HG02981 (cell line): ENCODE data around the gene METTL2B.
"Not testable (repeated sequence)": the region's sequence is repeated elsewhere in the genome, so short reads cannot be mapped to it uniquely, and the experiment has no call there.

Experiments
- ATAC-seq: cut with Tn5 transposase; IDR thresholded peaks from one replicate; pipeline ENCODE4 v1.9.1; 2021; ENCODE audit warnings: mild to moderate bottlenecking, moderate library complexity; ENCODE audit not compliant: unreplicated experiment

The METTL2B gene

DNA sequence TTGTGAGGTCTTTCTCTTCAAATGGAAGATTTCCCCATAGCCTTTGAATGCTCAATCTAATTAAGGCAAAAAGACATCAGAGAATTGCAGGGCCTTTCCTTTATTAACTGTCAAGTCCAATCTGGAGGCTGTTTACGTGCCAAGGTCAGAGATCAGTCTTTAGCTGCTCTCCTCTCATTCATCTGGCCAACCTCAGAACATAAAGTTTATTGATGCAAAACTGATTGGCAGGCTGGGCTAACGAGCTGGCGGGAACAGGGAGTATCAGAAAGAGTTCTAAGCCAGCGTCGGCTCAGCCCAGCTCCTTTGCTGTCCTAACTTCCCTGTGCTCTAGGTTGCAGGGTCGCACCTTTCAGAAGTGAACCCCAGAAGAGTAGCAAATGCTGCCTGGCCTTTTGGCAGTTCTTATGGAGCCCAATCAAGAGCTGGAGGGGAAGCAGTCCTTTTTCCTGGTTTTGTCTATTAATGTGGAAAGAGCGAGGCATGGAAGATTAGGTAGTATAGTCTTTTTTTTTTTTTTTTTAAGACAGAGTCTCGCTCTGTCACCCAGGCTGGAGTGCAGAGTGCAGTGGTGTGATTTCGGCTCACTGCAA, 47.5 kb downstream of the METTL2B start:
- ATAC-seq, result not testable (repeated sequence)

DNA sequence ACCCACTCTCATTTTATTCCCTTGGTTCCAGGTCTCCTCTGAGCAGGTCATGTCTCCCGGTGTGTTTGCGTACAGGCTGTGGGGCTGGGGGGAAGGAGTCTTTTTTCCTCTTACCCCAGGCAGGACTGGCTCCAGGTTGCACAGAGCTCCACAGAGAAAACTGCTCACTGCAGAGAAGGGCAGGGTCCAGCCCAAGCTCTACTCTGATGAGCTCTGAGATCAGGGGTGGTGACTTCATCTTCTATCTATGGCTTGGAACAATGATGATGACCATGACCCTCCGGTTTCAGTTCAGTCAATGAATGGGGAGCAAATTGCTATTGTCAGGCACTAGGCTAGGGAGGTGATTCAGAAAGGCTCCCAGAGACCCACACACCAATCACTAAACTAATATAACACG, 49.0 kb downstream of the METTL2B start:
- ATAC-seq, result not testable (repeated sequence)

DNA sequence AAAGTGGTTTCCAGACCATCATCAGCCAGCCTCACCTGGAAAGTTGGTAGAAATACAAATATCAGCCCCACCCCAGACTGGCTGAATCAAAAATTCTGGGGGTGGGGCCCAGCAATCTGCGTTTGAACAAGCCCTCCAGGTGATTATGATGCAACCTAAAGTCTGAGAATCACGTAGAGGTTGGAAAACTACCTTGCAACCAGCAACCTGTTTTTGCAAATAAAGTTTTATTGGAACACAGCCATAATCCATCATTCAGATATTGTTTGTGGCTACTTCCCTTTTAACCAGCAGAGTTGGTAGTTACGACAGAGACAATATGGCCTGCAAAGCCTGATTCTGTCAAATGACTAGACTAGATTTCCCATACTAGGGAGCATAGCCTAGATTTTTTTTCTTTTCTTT, 49.5 kb downstream of the METTL2B start:
- not testable (repeated sequence) for ATAC-seq

DNA sequence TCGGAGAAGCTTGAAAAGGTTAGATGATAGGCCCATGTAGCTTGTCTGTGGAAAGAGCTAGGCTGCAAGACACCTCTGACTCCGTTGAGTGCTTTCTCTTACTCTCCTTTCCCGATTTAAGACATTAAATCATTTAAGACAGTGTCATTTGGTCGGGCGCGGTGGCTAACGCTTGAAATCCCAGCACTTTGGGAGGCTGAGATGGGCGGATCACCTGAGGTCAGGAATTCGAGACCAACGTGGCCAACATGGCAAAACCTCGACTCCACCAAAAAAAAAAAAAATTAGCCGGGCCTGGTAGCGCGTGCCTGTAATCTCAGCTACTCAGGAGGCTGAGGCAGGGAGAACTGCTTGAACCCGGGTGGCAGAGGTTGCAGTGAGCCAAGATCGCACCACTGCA, 52.6 kb downstream of the METTL2B start:
- ATAC-seq, result not testable (repeated sequence)

DNA sequence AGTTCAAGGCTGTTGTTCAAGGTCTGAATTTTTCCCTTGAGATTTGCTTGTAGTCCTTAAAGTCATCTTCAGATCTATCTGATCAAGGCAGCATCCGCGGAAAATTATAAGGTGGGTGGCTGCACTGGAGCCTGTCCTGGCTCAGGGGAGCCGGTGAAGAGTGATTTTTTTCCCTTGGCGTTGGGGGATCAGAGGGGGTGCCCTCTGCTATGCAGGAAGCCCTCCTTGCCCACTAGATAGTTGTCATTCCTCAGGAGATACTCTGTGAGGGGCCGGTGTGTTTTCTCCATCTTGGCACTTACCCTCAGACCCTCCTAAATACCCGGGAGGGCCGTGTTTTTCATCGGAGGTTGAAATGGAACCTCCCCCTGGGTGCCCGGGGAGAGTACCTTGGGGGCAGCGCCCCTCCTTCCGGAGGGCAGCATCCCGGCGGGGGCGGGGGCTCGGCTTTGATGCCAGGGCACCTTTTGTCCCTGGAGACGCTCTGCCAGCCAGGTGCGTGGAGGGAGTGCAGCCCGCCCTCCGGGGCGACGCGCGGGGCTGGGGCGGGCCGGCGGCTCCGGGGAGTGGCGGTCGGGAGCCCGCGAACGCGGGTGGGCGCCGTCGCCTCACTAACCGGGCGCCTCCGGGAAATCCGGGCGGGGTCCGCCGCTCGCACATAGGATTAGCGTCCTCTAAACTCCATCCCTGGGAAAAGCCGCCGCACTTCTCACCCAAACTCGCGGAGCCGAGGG, 53.7 kb downstream of the METTL2B start:
- ATAC-seq, result peak; percentile 14

DNA sequence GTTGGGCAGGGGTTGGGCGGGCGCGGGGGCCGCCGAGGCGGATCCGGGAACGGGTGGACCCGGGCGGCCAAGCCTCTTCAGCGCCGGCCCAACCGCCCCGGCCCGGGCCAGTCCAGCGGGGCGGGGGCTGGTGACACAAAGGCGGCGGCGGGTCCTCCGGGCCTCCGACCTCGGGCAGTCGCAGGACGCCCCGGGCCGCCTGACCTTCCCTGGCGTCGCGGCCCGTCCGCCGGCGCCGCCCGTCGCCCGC, 54.2 kb downstream of the METTL2B start:
- no peak for ATAC-seq

DNA sequence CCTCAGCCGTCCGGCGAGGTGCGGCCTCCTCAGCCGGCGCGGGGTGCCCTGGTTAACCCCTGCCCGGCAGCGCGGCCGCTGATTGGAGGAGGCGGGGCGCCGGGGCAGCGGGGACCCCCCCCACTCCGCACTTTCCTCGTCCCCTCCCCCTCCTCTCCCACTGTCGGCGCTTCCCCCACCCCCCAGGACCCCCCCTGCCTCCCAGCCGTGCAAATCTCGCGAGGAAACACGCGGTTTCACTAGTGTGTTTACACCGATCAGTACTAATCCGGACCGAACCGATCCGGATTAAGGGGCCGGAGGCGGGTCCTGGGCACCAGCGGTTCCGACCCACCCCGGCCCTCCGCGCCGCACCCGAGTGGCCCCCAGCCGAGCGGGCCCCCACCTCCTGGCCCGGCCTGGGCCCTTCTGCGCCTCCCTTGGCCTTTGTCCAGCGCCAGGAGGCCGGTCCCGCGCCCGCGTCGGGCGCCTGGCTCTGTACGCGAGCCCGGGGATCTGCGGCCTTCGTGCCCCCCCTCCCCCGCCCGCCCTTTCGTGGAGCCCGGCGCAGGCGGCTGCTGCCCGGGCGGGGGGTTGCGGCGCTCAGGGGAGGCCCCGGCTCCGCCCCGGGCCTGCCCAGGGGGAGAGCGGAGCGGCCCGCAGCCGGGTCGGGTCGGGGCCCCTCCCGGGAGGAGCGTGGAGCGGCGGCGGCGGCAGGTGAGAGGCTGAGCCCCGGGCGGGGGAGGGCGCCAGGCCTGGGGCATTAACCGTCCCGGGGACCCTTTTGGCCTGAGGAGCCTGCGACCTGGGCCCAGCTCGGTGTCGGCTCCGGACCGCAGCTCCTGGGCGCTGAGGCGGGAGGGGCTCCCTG, 54.8 kb downstream of the METTL2B start:
- ATAC-seq, result peak; percentile 59

DNA sequence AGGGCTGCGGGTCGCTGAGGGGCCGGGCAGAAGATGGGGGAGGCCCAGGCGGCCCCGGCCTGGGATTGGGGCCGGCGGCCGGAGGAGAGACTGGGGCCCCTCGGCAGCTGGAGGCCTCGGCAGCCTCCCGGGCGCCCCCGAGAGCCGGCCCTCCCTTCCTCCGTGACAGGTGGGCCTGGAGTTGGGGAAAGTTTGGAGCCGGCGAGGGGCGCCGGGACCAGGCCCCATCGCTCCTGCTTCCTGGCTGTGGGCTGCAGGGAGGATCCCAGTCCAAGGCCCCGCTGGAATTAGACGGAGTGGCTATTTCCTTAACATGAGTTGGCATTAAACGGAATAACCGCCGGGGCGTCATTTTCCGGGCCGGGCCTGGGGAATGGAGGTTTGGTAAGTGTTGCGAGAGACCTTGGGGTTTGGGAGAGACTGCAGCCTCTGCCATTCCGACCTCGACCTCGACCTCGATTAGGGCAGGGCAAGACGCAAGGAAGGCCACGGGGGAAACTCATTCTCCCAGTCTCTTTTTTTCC, 55.5 kb downstream of the METTL2B start:
- ATAC-seq, result peak; percentile 17

DNA sequence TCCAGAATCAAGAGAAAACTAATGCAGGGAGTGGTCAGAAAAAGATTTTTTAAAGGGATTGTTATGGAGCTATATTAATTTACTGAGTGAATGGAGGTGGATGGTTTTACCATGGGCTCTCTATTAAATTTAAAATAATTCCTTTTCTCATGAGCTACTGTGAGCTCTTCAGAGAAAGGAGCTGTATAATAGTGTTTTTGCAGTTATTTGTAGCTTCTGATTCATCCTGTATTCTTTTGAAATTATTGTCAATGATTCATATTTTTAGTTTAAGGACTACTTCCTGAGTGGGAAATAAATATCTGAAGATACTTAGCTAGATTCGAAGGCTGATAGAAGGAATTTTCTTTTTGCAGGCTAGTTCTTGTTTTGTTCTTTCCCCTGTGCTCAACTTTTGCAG, 56.4 kb downstream of the METTL2B start:
- ATAC-seq, result not testable (repeated sequence)

DNA sequence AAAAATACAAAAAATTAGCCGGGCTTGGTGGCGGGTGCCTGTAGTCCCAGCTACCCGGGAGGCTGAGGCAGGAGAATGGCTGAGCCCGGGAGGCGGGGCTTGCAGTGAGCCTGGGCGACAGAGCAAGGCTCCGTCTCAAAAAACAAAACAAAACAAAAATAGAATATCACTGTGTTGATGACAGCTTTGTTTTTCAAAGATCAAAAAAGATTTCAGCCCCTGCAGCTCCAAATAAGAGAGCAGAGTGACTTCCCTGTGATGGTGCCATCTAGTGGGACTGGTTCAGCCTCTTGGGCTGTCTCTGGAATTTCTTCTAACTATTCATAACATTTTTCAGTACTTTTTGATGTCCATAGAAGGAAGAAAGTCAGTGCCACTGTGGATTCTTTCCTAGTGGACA, 60.9 kb downstream of the METTL2B start:
- ATAC-seq, result not testable (repeated sequence)

DNA sequence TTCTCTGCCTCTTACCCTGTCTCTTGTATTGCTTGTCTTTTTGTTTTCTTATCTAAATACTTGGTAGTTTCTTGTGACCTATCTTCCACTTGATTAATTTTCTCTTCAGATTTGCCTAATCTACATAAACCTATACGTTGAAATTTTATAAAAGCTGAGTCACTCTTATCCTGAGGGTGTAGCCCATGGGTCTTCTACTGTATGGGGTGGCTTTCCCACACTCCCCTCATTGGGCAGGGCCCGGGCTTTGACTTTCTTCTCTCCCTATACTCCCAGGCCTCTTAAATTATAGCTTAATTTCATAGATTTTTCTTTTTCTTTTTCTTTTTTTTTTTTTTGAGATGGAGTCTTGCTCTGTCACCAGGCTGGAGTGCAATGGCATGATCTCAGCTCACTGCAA, 66.0 kb downstream of the METTL2B start:
- not testable (repeated sequence) for ATAC-seq

DNA sequence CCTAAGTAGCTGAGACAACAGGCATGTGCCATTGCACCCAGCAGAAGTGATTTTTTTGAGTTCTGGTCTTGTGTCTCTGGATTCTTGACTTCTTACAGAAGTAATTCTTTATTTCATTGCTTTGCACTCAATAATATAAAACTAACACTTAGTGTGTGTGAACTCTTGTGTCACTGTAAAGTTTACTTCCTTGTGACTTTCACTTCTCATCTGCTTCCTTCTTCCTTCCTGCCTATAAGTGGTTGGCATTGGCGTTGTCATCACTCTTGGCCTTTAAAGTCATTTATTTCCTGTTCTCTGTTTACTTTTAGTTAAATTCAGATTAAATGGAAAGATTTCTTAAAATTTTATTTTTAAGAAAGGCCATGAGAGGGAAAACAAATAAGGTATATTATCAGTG, 66.8 kb downstream of the METTL2B start:
- ATAC-seq, result not testable (repeated sequence)

DNA sequence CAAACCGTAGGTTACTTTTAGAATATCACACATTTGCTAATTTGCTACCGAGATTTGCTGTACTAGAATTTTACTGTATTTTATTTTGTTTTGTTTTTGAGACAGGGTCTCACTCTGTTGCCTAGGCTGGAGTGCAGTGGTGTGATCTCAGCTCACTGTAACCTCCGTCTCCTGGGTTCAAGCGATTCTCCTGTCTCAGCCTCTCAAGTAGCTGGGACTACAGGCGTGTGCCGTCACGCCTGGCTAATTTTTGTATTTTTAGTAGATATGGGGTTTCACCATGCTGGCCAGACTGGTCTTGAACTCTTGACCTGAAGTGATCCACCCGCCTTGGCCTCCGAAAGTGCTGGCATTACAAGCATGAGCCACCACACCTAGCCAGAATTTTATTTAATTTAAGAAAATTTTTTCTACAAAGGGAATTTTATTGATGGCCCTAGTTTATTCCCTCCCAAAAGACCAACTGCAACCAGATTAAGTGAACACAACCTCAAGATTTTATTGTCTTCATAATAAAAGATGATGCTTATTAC, 69.8 kb downstream of the METTL2B start:
- not testable (repeated sequence) for ATAC-seq

DNA sequence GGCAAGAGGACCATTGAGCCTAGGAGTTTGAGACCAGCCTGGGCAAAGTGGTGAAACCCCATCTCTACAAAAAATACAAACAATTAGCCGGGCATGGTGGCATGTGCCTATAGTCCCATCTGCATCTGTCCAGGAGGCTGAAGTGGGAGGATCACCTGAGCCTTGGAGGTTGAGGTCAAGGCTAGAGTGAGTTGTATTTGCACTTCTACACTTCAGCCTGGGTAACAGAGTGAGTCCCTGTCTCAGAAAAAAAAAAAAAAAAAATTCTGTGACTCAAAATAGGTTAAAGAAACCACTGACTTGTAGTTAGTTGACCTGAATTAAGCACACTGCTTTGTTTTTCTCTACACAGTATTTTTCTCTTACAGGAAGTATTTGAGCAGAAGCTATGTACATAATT, 74.4 kb downstream of the METTL2B start:
- no peak for ATAC-seq

DNA sequence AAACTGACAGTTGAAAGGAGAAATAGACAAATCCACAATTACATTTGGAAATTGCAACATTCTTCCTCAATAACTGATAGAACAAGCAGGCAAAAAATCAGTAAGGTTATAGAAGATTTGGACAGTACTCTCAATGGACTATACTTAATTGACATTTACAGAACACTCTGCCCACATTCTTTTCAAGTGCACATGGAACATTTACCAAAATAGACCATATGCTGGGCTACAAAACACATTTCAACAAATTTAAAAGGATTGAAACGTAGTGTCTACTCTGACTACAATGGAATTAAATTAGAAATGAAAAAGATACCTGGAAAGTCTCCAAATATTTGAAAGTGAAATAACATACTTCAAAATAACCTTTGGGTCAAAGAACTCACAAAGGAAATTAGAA, 77.8 kb downstream of the METTL2B start:
- not testable (repeated sequence) for ATAC-seq
